Activated CD4-positive, alpha-beta T cell treated with anti-CD3 and anti-CD28 coated beads, Interleukin-2, Interleukin-4, amounts not matched to agents 100 ng/mL and 50 ng/mL, durations not matched to agents 16 hours and 8 hours (primary cell): ENCODE data around the gene VMO1.

ENCODE experiments used
- DNase-seq: peaks from one replicate; pipeline ENCODE4 v3.0.0-alpha.2; 2020; ENCODE audit warnings: low spot score

The VMO1 gene

DNA sequence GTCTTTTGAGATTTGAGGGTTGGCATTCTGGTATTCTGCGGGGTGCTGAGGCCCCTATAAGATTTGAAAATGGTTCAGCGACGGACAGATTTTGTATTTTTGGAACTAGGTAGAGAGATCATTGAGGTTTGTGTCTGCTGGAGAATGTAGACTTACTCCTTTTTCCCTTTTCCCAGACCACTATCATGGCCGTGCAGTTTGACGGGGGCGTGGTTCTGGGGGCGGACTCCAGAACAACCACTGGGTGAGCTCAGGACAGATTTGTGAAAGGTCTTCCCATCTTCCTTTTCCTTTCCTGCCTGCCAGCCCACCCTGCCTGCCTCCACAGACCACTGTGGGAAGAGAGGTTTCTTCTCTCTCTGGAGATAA is 10.4 kb upstream of the VMO1 start:
- DNase-seq: peak; percentile 35

DNA sequence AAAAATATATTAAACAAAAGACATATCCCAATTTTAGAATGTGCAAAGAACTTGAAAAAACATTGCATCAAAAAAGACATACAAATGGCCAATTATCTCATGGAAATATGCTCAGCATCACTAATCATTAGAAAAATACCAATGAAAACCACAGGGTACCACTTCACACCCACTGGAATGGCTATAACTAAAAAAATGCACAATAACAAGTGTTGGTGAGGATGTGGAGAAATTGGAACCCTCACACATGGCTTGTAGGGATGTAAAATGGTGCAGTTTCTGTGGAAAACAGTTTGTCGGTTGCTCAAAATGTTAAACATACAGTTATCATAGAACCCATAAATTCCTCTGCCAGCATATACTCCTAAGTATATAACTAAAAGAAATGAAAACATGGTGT is 9.0 kb upstream of the VMO1 start:
- DNase-seq: no peak

DNA sequence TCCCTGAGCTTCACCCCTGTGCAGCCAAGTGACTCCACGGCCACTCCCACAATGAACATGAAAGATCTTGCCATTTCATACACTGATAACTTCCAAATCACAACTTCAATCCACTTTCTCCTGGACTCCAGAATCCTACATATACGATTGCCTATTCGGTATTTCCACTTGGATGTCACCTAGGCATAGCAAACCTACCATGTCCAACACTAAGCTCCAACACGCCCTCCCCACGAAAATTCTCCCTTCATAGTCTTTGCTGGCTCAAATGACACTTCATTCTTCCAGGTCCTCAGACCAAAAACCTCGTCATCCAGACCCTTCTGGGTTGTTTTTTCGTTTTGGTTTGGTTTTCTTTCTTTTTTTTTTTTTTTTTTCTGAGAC is 4.5 kb upstream of the VMO1 start:
- DNase-seq: no peak

DNA sequence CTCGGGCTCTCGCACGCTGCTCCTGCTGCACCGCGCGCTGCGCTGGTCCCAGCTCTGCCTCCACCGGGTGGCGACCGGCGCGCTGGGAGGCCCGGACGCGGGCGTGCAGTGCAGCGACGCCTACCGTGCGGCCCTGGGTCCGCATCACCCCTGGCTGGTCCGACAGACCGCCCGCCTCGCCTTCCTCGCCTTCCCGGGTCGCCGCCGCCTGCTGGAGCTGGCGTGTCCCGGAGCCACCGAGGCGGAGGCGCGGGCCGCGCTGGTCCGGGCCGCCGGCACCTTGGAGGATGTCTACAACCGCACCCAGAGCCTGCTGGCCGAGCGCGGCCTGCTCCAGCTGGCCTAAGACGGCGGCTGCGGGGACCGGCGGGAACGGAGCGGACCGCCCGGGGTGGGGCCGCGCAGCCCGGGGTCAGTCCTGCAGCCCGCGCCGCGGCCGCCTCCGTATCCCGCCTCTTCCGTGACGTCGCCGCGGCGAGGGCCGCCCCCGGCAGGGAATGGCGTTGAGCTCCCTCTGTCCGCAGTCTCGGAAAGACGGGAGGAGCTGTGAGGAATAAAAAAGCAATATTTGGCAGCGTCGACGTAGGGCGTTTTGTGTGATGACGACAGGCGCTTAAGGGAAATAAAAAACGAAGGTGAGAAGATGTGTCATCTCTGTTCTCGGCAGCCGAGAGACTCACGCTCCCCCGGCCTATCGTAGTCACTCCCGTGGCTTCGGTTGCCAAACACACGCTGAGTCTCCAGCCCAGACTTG is 4.0 kb upstream of the VMO1 start:
- DNase-seq: peak; percentile 86

DNA sequence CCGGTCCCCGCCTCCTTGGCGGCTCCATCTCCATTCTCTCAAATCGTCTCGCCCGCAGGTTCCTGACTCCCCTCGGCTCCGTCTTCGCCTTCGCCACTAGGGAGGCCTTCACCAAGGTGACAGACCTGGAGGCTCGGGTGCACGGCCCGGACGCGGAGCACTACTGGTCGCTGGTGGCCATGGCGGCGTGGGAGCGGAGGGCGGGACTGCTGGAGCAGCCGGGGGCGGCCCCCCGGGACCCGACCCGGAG is 3.5 kb upstream of the VMO1 start:
- no peak for DNase-seq

DNA sequence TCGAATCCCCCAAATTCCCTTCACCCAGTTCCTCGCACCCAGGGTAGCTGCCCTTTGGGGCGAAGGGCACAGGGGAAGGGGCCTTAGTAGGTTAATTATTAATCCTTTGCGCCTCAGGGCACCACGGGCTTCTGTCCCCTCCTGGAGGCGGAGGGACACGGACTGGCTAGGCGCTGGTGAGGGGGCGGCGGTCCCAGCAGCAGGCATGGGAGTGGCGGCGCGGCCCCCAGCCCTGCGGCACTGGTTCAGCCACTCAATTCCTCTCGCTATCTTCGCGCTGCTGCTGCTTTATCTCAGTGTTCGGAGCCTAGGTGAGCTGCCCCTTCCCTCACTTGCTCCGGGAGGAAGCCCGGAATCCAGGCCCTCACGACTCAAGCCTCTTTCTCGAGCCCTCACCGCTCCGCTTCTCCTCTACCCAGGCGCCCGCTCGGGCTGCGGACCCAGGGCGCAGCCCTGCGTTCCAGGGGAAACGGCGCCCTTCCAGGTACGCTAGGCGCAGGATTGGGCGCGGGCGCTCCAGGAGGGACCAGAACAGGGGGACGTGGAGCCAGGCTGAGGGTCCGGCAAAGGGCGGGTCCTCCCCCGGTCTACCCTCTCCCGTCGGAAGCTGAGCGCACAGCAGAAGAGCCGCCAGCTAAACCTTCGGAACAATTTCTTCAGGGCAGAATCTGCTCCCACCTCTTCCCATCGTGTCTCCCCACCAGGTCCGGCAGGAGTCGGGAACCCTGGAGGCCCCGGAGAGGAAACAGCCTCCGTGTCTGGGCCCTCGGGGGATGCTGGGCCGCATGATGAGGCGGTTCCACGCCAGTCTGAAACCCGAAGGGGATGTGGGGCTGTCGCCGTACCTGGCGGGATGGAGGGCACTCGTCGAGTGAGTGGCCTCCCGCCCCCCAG is 2.9 kb upstream of the VMO1 start, which contains the start of gene GLTPD2:
GLTPD2 (plus strand) TSS at position 158 of the 894 bp plus-strand sequence; CDS start at position 206, 48 bp downstream.
- DNase-seq: no peak

DNA sequence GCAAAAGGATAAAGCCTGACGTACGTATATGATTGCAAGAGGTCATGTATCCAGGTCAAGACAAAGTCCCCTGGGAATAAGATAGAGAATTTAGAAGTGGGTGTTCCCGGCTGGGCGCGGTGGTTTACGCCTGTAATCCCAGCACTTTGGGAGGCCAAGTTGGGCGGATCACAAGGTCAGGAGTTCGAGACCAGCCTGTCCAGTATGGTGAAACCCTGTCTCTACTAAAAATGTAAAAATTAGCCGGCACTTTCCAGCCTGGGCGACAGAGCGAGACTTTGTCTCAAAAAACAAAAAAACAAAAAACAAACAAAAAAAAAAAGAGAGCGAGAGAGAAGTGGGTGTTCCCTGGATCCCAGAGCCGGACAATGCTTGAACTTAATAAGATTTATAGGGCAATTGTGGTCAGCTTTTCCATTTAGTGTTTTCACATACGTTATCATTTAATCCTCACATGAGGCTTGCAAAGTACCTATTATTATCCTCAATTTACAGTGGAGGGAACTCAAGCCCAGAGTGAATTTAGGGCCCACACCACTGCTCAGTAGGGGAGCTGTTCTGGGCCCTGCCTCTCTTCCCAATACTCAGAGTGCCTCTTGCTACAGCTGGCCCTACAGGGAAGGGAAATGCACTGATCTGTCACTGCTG is 2.1 kb upstream of the VMO1 start:
- DNase-seq: no peak

DNA sequence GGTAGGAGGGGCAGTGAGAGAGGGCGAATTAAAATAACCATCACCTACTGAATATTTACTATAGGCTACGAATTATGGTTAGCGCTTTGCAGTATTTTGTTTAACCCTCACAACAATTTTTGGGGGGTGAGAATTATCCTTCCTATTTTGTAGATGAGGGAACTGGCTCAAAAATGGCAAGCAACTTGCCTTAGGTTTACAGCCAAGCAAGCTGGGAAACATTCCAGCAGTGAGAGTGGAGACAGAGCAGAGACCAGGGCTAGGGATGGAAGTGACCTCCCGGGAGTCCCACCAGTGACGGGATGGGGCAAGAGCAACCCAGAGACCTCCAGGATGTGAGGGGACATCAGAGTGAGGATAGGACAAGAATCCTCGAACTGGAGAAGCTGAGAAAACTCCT is 352 bp upstream of the VMO1 start:
- DNase-seq: no peak

DNA sequence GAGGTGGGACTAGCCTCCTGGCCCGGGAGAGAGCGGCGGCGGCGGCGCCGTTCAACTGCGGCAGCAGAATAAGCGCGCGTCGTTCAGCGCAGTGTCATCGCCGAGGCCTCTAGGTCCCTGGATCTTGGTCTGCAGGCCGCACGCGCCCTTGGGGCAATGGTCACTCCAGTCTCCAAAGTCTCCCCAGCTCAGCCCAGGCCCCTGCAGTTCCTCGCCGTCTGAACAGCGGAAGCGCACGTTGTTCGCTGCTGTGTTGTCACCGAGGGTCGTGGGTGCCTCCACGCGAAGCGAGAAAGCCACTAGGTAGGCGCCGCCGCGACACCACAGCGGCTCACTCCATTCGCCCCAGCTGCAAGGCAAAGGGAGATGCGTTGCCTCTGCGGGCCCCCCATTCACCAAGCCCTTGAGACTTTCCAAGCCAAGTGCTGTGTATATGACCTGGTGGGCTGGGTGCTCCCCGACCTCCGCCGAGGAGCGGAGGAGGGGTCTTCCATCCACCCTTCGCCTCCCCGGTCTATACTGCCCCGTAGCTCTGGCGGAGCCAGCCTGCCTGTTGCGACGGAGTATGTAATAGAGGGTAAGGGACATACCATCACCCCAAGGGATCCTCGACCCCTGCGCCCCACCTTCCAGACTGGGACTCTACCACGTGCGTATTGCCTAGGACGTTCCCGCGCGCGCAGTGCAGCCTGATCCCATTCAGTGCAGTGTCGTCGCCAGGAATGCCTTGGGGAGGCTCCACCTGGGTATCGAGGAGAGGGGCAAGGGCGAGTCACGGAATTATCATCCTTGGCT is 656 bp downstream of the VMO1 start:
- DNase-seq: no peak

DNA sequence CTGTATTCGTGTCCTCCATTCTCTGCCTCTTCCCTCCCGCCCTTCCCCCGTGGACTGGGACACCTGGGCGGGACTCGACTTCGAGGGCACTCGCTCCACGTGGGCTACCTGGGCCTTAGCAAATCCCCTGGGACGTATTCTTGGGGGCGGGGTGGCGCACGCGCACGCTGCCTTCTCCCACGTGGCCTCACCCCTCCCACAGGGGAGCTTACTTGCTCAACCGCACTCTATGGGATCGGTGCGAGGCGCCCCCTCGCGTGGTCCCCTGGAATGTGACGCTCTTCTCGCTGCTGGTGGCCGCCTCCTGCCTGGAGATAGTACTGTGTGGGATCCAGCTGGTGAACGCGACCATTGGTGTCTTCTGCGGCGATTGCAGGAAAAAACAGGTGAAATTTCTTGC is 3.5 kb downstream of the VMO1 start:
- DNase-seq: no peak

DNA sequence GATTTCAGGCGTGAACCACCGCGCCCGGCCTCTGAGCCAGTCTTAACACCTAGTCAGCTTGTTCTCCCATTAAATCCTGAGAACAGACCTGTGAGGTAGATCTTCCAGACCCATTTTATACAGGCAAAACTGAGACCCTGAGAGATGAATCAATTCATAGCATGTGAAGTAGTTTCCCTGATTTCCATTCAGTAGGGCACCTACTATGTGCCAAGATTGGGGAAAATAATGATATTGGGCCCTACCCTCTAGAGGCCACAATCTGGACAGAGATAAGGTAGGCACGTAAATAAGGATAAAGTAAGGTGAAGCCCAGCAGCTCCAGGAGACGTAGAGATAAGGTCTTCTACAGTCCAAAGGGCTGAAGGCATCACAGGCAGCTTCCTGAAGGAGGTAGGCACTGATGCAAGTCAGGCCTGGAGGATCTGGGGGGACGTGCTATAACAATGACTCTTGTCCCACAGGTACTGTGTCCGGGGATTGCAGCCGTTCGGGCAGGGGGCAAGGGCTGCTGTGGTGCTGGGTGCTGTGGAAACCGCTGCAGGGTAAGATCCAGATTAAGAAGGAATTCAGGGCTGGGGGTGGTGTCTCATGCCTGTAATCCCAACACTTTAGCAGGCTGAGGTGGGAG is 5.7 kb downstream of the VMO1 start:
- DNase-seq: no peak

DNA sequence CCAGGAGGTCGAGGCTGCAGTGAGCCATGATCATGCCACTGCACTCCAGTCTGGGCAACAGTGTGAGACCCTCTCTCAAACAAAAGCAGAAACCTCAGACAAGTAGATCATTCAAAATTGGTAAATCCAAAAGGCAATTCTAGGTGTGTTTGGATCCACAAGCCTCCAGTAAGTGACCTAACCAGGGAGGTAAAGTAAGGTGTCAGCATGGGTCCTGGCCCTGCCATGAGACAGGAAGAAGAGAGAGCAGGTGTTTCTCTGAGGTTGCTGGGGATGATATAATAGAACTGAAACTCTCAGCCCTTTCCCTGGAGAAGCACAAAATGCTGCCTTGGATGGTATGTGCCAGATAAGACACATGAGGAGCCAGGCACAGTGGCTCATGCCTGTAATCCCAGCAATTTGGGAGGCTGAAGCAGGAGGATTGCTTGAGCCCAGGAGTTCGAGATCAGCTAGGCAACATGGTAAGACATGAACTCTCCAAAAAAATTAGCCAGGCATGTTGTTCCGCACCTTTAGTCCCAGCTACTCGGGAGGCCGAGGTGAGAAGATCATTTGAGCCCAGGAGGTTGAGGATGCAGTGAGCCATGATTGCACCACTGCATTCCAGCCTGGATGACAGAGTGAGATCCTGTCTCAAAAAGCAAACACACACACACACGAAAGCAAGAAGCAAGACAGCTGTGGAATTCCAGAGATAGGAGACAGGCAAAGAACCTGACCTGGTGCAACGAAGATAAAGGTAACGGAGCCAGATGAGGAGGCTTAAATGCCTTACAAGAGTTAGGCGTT is 8.0 kb downstream of the VMO1 start:
- no peak for DNase-seq

DNA sequence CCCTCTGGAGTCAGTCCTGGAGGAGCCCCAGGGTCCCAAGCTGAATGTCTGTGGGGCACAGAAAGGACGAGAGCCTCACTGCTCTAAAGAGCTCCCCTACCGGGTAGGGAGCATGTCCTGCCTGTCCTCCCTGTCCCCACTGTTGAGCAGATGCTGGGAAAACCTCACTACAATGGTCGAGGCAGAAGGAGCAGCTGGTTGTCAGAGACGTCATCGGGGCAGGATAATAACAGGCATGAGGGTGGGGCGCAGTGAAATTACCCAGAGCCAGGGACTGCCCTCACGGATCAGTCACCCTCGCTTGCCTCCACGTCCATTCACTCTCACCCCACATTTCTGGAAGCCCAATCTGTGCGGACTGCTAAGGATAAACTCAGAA is 13.9 kb downstream of the VMO1 start:
- DNase-seq: no peak

DNA sequence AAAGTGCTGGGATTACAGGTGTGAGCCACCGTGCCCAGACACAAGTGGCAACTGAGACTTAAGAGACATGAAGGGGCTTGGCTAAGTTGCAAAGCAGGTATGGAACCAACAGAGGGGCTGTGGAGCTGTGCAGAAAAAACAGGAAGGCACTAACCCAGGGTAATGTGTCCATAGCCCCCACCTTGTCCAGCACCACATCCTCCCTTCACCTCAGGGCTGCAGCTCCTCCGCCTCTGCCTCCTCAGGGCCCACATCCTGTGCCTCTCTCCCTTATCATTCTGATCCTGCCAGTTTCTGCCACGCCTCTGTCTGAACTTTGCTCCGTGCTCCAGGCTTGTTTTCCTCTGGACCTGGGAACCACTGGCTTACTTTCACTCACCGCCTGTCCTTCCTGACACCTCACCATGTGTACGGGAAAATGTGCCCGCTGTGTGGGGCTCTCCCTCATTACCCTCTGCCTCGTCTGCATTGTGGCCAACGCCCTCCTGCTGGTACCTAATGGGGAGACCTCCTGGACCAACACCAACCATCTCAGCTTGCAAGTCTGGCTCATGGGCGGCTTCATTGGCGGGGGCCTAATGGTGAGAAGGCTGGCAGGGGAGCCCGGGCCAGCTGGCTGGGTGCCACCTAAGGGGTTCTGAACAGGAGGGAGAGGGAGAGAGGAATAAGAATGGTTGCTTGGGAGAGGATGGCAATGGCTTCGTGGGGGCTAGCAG is 14.5 kb downstream of the VMO1 start, which contains the start of gene TM4SF5:
TM4SF5 (plus strand) TSS at position 368 of the 716 bp plus-strand sequence; CDS start at position 405, 37 bp downstream.
- no peak for DNase-seq

DNA sequence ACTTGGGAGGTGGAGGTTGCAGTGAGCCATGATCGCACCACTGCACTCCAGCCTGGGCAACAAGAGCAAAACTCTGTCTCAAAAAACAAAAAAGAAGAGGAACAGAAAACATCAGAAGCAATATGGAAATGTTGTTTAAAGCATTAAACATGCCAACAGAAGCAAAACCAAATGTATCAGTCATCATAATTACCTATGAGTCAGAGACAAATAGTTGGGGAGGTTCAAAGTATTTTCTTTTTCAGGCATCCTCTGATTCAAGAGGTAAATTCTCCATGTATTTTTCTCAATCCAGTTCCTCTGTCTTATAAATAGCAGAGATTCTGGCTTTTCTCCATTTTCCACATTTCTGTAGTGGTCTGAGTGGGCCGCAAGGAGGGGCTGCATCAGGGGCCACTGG is 16.5 kb downstream of the VMO1 start:
- no peak for DNase-seq

DNA sequence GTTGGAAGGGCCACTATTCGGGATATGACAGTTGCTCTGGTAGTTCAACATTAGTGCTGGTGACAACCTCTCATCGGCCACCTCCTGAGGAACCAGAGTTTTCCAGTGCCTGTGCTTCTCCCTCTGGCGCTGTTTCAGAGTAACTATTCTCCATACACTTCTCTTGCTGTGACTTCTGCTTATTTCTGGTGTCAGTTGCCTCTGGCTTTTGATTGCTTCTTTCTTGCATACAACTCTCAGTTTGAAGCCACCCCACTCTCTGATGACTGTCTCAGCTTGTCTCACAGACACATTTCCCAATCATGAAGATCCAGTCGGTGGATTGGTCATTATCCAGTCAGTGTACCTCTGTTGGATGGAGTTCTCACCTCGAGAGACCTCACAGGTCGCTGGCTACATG is 17.9 kb downstream of the VMO1 start:
- no peak for DNase-seq

DNA sequence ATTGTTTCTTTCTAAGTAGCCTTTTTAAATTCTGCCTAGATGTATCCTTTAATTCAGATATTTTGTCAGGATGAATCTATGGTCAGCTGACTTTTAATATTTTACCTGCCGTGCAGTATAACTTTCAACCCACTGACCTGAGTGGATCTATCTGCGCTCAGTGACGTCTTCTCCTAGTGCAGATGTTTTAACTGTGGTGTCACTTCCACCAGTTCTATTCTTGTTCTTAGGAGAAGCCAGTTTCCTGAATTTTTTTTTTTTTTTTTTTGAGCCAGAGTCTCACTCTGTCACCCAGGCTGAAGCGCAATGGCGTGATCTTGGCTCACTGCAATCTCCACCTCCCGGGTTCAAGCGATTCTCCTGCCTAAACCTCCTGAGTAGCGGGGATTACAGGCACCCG is 19.4 kb downstream of the VMO1 start:
- DNase-seq: no peak

DNA sequence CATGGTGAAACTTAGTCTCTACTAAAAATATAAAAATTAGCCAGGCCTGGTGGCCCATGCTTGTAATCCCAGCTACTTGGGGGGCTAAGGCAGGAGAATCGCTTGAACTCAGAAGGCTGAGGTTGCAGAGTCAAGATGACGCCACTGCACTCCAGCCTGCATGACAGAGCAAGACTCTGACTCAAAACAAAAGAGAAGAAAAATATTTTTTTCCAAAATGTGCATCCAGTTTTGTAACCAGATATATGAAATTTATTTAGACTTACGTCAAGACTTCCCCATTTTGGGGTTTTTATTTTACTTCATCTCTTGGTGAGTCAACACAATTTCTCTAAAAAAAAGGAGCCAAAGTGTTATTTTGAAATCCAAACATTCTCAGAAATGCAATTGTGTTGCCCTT is 20.0 kb downstream of the VMO1 start:
- no peak for DNase-seq

DNA sequence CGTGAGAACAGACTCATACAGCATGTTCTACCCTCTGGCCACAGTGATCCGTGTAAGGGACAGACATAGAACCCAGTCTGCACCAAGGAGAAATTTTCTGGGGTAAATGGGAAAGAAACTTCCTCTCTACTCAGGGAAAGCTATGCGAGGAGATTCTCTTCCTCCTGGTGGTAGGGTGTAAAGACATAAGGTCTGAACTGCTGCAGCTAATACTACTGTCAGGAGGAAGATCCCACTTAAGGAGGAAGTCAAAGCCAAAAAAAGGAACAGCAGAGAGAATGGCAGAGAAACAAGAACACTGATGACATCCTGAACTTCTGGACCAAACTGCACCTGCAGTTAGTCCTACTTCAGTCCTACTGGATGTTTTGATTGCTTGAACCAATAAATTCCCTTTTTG is 21.6 kb downstream of the VMO1 start:
- DNase-seq: no peak

DNA sequence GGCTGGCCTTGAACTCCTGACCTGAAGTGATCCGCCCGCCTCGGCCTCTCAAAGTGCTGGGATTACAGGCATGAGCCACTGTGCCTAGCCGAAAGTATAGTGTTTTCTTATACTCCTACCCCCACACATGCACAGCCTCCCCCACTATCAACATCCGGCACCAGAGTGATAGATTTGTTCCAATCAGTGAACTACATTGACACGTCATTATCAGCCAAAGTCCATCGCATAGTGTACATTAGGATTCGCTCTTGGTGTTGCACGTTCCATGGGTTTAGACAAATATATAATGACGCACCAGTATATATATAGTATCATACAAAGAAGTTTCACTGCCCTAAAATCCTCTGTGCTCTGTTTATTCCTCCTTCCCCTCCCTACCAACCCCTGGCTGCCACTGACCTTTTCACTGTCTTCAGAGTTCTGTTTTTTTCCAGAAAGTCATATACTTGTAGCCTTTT is 26.4 kb downstream of the VMO1 start:
- DNase-seq: no peak
